Measurements from ENCODE around the gene PRKG2.
"Not testable (repeated sequence)": the region's sequence is repeated elsewhere in the genome, so short reads cannot be mapped to it uniquely, and the experiment has no call there.

PRKG2 gene

DNA sequence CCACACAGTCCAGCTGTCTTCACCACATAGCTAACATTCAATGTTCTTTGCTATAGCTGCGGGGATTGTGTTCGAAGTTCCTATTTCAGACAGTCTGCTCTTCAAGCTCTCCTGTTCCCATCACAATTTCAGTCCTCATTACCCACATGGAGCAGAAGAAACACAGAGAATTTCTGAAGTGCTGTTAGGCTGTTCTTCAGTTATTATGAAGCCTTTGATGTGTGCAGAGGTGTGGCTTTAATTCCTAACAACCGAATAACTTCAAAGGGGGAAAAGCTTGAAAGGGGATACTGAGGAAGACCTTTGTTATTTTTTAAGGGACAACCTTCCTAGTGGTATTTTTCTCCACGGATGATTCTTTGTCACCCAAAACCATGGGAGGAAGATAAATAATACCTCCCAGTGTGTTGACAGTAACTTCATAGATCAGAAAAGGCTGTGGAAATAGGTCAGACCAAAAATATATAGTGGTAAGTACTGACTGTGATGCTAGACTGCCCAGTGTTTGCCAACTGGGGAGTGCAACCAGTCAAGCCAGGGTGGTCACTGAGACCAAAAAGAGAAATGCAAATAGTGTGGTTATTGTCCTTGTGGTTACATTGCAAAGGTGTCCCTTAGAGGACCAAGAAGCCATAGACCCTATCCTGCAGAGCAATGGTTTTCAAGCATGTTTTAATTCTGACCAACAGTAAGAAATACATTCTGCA is 52.1 kb downstream of the PRKG2 start:
- DNase-seq (ENCODE audit: low spot score) = no peak

DNA sequence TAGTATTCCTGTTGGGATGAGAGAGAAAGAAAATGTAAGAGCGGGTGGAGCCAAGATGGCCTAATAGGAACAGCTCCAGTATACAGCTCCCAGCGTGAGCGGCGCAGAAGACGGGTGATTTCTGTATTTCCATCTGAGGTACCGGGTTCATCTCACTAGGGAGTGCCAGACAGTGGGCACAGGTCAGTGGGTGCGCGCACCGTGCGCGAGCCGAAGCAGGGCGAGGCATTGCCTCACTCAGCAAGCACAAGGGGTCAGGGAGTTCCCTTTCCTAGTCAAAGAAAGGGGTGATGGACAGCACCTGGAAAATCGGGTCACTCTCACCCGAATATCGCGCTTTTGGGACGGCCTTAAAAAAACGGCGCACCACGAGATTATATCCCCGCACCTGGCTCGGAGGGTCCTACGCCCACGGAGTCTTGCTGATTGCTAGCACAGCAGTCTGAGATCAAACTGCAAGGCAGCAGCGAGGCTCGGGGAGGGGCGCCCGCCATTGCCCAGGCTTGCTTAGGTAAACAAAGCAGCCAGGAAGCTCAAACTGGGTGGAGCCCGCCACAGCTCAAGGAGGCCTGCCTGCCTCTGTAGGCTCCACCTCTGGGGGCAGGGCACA is 61.2 kb downstream of the PRKG2 start:
- not testable (repeated sequence) for DNase-seq (ENCODE audit: low spot score)

DNA sequence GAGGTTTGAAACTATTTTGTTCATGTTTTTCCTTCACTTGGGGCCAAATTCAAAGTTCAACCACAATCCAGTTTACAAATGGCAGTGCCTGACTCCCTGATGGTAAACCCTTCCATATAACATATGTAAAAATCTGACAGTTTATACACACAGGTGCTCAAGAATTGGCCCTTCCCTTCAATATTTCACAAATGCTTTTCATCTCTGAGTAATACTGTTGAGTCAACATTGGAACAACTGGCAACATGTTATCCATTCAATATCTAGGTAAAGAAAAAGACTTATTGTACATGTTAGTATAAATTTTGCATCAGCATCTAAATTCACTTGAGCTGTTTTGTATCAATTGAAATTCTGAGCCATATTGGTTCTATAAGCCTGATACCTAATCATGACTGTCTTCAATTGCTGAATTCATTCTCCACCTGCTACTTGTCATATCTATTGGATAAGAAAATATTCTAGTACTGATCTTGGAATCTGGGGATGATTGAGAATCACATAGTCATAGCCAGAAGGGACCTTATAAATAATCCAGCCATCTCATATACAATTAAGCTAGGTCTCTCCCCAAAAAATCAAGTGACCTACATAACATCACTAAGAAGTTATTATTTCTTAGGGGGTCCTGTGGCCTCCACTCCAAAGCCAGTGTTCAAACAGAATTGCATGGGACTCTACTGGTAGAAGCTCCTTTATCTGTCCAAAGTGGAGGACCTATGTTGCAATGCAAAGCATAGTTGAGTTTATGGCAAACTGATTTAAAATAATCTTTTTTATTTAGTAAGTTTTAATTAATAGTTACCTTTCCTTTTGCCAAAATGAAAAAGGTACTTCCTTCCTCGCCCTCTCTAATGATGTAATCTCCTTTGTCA is 61.9 kb downstream of the PRKG2 start:
- DNase-seq (ENCODE audit: low spot score) = no peak

GRCh38 chr4:81149976-81150375 is 65.0 kb downstream of the PRKG2 start:
- no peak for DNase-seq (ENCODE audit: low spot score)

- no peak for DNase-seq (ENCODE audit: low spot score)
These were observed 66.4 kb downstream of the PRKG2 start for GRCh38 chr4:81148576-81148975.

DNA sequence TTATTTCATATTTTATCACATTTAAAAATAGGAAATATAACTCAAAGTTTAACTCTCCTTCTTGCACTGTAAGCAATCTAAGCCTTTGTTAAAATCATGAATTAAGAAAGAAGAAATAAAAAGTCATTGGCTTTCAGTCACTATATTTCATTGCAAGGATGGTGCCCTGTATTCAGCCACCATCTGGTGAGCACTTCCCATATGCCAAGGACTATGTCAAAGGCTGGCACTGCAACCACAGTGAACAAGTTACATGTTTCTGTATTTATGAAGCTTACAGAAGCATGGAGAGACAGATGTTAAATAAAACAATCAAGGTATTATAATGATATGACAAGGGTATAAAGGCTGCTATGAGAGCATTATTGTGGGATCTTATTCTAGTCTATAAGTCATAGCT is 68.6 kb downstream of the PRKG2 start:
- DNase-seq (ENCODE audit: low spot score) = no peak

DNA sequence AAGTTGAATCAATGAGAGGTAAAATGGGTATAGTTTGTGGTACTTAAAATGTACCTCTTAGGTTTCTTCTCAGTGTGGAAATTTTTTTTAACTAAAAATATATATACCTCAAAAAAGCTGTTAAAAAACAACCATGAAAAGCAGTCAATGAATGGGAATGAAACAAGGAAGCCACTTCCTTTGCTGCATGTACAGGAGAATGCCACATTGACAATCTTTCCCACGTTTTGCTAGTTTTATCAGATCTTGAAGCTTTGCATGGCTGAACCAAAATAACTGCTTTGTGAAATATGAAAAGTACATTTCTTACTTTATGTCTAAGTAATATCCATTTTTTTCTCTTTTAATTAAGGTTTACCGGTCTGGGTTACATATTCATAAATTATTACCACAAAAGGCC is 71.8 kb downstream of the PRKG2 start:
- DNase-seq (ENCODE audit: low spot score) = no peak

GRCh38 chr4:81142744-81143143 is 72.3 kb downstream of the PRKG2 start:
- no peak for DNase-seq (ENCODE audit: low spot score)

- no peak for DNase-seq (ENCODE audit: low spot score)
These were observed 77.1 kb downstream of the PRKG2 start for GRCh38 chr4:81137894-81138293.

DNA sequence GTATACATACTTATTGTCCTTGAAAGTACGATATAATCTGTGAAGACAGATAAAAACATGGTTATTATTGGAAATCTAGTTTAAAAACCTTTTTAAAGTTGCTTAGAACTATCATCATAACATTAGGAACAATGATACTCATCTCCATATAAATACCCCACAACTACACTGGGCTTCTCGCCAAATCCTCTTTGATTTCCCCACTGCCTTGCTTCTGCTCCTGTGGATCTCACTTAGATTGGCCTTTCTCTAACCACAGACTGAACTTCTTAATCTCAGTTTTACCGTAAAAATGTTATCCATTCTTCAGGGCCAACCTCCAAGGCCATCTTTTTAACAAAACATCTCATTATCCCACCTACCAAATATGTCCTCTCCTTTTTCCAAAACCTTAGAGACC is 77.6 kb downstream of the PRKG2 start:
- no peak for DNase-seq (ENCODE audit: low spot score)

DNA sequence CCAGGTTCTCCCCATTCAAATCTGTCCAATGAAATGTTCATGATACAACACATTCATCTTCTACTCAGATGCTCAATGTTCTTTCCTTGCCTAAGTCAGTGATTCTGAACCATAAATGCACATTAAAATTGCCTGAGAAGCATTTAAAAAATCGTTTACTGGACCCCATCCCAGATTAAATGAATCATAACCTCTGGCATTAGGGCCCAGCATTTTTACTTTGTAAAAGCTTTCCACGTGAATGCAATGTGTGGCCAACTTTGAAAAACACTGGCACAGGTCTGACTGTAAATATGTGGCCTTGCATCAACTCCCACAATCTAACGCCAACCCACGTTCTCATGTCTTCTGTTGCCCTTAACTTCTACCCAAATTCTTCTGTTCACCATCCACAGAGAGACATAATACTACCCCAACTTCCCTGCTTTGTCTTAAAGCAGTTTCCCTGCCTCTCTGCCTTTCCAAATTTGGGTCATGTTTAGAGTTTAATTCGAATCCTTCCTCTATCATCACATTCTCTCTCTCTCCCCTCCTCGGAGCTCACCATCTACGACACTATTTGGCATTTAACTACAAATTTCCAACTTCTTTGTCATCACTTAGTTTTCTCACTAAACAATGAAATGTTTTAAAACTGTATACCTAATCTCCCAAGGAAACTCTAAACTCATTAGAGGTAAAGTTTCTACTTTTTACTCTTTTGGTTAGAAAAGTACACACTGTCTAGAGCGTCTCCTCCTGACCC is 78.7 kb downstream of the PRKG2 start:
- DNase-seq (ENCODE audit: low spot score) = no peak

DNA sequence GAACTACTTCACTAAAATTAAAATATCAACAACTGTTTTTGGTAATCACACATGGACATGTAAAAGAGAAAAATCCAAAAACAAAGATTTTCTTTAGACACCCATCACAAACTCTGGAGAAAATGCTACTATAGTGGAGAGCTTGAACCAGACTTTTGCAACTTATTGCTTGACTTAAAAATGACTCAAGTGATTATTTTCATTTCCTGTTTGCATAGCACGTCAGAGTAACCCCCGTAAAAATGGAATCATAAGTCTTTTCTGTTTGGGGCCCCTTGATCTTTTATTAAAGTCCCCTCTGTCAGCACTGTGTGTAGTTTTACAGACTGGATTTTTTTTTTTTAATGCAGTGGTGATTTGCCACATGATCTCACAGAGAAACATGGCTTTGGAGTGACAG is 79.5 kb downstream of the PRKG2 start:
- DNase-seq (ENCODE audit: low spot score) = no peak

DNA sequence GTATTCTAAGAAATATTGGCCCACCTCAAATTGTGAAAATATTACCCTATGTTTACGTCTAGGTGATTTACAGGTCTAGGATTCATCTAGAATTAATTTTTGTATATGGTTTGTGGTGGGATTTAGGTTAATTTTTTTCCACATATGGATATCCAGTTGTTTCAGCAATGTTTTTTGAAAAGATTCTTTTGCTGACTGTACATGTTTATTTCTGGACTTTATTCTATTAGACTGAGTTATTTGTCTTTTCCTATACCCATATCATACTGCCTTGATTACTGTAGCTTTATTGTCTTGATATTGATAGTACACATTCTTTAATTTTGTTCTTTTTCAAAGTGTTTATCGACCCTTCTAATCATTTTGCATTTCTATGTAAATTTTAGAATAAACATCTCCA is 83.5 kb downstream of the PRKG2 start:
- no peak for DNase-seq (ENCODE audit: low spot score)

DNA sequence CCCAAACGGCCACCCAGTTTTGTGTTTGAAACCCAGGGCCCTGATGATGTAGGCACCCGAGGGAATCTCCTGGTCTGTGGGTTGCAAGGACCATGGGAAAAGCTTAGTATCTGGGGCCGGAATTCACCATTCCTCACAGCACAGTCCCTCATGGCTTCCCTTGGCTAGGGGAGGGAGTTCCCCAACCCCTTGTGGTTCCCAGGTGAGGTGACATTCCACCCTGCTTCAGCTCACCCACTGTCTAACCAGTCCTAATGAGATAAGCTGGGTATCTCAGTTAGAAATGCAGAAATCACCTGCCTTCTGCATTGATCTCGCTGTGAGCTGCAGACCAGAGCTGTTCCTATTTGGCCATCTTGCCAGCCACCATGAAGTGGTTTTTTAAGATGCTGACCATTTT is 84.0 kb downstream of the PRKG2 start:
- DNase-seq (ENCODE audit: low spot score) = no peak

DNA sequence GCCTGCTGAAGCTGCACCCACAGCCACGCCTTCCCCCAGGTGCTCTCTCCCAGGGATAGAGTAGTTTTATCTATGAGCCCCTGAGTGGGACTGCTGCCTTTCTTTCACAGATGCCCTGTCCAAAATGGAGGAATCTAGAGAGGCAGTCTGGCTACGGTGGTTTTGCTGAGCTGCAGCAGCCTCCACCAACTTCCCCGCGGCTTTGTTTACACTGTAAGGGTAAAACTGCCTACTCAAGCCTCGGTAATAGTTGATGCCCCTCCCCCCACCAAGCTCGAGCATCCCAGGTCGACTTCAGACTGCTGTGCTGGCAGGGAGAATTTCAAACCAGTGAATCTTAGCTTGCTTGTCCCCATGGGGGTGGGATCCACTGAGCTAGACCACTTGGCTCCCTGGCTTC is 84.5 kb downstream of the PRKG2 start:
- no peak for DNase-seq (ENCODE audit: low spot score)

GRCh38 chr4:81120055-81120454 is 95.0 kb downstream of the PRKG2 start:
- DNase-seq (ENCODE audit: low spot score) = no peak

- DNase-seq (ENCODE audit: low spot score) = no peak
These were observed 96.9 kb downstream of the PRKG2 start for GRCh38 chr4:81118086-81118485.

DNA sequence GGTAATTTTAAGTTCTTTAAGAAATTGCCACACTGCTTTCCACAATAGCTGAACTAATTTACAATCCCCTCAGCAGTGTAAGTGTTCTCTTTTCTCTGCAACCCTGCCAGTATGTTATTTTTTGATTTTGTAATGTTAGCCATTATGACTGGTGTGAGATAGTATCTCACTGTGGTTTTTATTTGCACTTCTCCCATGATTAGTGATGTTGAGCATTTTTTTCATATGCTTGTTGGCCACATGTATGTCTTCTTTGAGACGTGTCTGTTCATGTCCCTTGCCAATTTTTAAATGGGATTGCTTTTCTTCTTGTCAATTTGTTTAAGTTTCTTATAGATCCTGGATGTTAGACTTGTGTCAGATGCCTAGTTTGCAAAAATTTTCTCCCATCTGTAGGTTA is 98.5 kb downstream of the PRKG2 start:
- DNase-seq (ENCODE audit: low spot score) = no peak

DNA sequence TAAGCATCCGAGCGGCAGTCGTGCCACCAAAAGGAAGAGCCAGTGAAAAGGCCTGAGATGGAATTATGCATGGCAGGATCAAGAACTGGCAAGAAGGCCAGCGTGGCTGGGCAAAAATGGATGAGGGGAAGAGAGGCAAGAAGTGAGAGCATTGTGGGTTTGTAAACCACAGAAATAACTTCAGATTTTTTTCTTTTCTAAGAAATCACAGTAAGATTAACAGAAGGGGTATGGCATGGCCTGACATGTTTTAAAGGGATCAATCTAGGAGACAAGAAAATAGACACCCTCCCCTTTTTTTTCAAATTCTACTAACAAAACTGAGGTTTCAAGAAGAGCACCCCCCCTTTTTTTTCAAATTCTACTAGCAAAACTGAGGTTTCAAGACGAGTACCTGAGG is 102.0 kb downstream of the PRKG2 start:
- DNase-seq (ENCODE audit: low spot score) = no peak

- no peak for DNase-seq (ENCODE audit: low spot score)
These were observed 105.7 kb downstream of the PRKG2 start for GRCh38 chr4:81109356-81109755.

- no peak for DNase-seq (ENCODE audit: low spot score)
These were observed 108.9 kb downstream of the PRKG2 start for GRCh38 chr4:81106150-81106549.

DNA sequence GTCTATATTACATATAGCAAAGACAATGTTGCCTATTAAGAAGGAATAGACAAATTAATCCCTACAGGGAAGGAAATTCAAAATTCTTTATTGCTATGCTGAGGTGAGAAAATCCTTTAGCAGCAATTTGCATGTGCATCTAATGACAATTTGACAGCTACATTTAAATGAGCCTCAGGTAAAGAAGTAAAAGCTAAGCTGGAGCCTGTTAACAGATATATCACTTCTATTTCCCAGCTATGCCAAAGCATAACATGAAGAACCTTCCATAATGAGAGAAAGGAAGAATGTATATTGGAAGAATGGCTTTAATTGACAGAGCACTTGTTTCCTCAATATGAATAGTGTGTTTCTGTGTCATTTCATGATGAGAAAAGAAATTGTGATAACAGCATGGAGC is 112.9 kb downstream of the PRKG2 start:
- no peak for DNase-seq (ENCODE audit: low spot score)

Data from ecto neural progenitor cell (in vitro differentiated cells).